ENCODE data around the gene JDP2.

The JDP2 gene

DNA sequence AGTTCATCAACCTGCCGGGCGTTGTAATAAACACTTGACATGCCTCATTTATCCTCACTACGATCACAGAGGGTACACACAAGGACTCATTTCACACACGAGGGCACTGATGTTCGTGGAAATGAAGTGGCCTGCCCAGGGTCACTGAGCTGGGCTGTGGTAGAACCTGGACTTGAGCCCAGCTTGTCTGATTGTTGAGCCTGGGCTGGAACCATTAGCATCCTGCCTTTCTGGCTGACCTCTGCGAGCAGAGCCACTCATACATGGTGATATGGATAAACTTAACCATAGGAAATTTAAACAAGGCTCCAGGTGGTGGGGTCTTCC is 16.6 kb upstream of the JDP2 start:
- DNase-seq = no peak

DNA sequence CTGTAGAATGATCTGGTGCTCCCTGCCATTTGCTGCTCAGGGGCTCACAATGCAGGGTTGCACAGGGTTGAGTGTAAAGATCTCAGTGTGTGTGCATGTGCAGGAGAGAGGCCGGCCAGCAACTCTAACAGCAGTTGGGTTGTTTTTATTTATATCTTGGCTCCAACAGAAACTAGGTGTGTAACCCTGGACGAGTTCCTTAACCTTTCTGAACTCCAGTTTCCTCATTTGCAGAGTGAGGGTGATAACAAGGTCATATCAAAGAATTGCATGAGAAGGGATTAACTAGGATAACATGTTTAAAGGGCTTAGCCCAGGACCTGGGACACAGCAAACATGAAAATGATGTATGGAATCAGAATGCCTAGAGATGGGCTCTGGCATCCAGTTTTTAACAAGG is 14.8 kb upstream of the JDP2 start:
- no peak for DNase-seq

DNA sequence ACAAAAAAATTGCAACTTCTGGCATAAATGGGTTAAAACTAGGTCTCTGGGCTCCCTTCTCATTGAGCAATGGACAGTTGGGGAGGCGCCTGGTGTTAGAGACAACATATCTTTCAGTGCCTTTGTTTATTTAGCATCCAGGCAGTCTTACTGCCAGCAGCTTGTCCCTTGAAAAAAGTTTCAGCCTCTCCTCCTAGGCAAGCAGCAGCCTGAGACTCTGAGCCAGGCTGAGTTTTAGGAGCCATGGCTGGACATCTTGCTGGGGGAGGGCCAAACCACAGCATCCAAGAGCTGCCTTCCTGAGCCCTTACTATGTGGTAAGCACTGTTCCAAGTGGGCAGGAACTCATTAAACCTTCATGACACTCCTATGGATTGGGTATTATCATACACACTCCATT is 10.1 kb upstream of the JDP2 start:
- DNase-seq = no peak

DNA sequence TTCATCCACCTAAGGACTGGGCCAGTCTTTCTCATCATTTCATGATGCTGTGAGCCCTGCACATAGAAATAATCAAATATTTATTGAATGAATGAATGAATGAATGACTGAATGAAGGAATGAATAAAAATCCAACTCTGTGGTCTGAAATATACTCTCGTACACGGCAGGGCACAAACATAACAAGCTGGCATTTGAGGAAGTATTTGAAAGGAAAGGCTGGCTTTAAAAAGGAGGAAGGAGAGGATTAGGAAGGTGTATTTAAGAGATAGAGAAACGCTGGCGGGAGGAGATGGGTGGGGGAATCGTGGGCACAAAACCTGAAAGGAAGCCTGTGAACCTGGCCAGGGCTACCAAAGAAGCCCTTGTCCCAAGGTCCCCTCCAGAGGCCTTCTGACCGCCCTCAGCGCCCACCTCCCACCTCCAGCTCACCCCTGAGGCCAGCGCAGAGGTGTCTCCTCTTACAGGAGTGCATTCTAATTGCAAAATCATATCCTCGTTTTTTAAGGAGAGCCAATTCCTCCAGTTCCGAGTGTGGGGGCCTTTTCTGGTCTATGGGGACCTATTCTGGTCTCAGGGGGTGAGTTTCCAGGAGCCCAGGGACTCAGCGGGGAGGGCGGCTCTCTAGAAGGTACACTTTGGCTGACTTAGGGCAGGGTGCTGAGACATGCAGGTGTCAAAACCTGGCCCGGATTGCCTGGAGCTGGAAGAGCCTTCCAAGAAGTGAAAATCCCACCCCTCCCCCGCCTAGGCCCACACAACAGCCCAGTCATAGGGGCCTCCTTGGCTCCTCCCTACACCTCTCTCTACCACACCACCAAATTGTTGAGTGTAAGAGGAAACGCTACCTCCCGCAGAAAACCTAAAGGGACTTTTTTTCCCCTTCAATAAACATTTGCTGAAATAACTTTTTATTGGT is 8.7 kb upstream of the JDP2 start:
- DNase-seq = no peak

DNA sequence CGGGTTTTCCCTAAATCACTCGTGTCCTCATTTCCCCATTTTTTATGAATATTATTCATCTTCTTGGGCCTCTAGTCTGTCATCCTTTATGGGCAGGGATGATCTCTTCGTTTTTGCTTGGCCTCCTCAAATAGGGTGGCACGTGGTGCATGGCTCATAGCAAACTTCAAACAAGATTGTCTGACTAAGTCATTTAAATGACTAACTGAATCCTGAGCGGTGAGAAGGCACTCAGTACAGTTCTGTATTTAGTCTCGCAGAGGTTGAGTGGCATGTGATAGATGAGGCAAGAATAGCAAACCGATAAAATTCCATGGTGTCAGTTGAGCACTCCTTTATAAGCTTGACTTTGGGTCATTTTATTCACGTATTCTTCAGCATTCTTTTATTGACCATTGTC is 5.7 kb upstream of the JDP2 start:
- no peak for DNase-seq

DNA sequence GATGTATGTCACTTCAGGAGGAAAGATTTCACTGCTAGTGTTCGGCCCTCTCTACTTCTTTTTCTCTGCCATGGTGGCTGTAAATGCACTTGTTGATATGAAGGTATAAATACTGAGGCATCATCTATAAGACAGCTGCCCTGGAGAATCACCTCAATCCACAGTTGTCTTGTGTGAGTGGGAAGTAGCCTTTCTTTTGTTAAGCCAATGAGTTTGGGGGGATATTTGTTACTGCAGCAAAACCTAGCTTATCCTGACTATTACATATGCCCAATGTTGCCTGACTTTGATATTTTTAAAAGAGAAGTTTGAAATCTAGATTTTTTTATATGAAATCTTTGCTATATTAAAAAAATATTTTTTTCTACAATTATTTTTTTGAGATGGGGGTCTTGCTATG is 3.3 kb upstream of the JDP2 start:
- DNase-seq = no peak

DNA sequence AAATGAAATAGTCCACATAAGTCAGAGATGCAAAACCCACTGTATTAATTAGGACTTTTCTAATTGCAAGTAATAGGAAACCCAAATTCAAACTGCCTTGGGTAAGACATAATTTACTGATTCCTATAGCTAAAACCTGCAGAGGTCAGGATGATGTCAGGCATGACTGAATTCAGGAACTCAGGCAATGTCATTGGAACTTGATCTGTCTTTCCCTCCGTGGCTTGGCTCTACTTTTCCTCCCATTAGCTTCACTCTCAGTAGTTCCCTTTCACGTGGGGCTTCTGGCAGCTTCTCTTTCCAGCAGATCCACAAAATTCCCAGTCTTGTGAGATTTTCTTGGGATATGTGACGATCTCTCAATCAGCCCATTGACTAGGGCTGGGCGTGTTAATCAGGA is 2.4 kb upstream of the JDP2 start:
- no peak for DNase-seq

DNA sequence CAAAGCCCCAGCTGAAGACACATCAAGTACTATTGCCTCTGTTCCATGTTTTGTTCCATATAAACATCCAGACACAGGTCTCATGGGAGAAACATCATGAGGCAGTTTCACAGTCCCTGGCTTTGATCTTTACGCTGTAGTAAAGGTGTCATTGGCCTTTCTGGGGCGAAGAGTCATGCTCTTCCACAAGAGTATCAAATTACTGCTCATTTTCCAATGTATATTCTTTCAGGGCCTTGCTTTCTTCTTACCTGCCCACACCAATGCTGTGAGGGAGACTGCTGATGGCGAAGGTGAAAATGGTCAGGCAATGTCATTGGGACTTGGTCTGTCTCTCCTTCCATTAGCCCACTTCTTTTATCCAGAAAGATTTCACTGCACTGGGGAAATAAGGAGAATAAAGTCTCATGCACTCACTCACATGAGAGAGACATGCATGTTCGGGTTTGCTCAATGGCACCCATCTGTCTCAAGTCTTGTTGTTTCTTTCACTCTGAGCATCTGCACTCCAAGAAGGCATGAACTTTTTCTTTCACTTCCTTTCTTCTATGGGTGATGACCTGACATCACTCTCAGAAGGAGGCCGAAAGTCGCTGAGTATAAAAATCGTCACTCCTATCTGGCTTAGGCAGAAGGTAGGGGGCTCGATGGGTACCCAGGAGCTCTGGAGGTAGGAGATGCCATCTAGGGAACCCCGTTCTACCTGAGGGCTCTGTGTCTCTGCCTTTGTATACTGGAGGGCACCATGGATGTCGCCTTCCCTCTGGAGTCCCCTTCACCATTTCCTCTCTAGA is 1.3 kb upstream of the JDP2 start:
- no peak for DNase-seq

DNA sequence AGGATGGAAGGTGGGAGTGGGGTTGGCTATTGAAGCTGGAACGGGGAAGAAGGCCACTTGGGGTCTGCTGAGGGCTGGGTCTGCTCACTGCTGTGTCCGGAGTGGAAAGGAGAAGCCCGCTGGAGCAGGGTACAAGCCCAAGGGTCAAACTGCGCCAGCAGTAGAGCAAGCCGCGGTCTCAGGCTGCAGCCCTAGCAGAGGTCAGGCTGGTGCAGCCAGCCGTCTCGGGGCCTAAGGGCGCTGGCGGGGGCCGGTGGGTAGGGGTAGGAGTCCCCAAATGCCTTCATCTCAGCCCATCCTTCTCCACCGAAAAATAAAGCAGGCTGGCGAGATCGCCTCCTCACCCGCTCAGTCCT is 718 bp upstream of the JDP2 start:
- no peak for DNase-seq

DNA sequence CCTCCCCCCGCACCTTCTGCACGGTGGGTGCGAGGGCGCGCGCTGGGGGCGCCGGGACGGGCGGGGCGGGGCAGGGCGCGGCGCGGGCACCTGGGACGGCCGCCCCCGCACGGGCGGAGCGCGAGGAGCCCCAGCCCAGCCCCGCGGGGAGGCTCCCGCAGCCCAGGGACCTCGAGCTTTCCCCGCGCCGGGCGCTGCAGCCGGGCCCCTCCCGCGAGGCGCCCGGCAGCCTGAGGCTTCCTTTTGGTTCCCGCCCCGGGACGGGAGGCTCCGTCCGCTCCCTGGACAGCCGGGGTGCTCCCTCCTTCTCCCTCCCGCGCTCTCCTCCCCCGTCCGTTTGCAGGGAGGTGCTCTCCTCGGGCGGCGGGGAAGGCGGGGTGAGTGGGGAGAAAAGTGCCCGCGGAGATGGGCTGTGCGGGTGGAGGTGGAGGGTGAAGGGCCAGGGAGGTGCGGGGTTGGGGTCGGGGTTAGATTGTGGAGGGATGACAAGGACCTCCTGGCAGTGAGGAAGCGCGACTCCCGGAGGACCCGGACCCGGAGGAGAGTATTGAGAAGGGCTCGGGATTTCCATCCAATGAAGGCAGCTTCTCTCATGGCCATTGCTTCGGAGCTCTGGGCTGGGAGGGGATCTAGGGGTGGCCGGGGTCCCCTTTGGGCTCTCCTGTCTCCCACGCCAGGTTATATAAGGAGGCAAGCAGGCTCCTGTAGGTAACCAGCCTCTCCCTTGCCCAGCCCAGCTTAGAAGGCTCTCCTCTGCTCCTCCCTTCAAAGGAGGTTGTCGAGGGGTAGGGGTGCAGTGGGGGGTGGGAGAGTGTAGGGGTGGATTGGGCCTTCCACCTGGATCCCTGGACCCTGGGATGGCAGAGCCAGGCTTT is 645 bp downstream of the JDP2 start:
- DNase-seq = no peak

DNA sequence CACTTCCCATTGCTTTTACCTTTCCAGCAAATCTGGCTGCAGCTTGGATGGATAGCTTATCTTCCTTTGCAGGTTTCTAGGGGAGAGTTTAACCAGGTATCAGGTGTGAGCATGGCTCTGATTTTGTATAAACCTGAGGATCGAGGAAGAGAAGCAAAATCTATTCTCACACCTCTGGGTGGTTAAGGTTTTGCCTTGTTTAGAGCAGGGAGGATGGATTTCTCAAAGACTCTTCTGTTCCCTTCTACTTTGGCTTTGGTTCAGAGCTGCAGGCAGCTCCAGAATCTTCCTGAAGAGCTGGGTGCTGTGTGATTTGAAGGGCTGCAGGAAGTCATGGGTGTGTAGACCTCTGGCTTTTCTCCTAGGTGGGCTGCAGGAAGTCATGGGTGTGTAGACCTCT is 1.7 kb downstream of the JDP2 start:
- DNase-seq = no peak

DNA sequence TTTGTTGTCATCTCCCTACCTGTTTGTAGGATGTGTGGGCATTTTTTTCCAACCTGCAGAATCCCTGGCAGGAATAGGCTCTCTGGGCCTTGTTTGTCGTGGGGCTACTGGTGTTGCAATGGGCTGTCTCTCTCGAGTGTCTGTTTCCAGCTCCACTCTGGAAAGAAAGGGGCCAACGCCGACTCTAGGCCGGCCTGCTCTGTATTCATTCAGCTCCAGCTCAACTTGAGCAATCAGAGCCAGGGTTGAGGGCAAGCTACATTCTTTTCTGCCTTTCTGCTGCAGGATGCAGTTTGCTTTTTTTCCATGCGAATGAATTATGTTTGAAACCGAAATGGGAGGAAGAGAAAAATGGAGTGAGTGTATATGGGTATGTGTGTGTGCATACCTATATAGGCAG is 2.3 kb downstream of the JDP2 start:
- DNase-seq = no peak

DNA sequence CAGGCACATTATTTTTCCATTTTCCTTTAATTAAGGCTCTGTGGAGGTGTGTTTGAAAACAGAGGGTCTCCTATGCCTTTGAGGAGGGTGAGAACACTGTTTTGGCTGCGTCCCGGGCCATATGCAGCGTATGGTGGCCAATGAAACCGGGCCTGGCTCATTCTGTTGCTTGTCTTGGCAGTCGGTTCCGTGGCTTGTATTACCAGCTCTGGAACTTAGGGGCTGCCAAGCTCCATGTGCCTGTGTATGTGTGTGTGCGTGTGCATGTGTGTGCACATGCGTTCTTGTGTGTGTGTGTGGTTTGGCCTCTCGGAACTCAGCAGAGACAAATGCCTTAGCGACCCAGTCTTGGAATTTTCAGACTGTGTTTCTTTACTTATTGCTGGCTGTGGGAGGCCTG is 2.7 kb downstream of the JDP2 start:
- DNase-seq = no peak

DNA sequence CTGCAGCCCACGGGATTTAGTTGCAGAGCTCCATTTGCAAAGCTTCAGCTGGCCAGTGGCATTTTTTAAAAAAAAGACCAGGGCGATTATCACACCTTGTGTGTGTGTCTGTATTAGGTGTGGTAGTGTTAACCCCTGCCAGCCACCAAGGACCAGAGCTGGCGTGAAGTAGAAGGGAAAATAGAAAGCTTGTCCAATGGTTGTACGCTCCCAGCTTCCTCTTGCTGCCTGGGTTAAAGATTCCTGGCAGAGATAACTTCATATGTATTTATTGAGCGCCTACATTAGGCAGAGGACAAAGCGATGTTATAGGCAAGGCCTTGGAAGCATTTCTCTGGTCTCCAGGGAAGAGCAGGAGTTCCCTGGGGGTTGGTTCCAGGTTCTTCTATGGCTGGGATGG is 3.2 kb downstream of the JDP2 start:
- no peak for DNase-seq

DNA sequence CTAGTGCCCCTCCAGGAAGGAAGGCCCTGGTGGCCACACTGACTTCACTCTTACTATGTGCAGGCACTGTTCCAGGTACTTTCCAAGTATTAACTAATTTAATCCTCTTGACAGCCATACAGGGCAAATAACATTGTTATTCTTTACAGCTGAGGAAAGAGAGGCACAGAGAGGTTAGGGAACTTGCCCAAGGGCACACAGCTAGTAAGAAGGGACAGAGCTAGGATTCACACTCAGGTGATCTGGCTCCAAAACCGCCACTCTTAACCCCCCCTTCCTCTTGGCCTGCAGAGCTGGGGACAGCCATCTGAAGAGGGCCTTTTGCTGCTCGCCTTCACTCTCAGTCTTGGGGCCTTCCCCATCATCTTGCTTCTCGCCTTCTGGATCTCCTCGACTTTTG is 4.0 kb downstream of the JDP2 start:
- no peak for DNase-seq

DNA sequence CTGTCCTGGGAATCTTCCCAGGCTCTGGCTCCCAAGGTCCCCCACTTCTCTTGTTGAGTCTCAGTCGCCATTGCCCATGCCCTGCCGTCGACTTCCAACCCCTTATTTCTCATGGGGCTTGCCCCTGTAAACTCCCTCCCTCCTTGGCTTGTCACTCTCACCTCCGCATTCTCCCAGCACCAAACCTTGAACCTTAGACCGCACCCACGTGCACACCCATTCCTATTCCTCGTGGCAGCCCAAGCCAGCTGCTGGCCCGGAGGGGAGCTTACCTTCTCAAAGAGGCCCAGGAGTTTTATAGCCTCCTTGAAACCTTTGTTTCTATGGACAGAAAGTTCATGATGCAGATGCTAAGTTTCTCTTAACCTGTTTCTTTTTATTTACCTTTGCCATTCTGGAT is 4.6 kb downstream of the JDP2 start:
- DNase-seq = no peak

DNA sequence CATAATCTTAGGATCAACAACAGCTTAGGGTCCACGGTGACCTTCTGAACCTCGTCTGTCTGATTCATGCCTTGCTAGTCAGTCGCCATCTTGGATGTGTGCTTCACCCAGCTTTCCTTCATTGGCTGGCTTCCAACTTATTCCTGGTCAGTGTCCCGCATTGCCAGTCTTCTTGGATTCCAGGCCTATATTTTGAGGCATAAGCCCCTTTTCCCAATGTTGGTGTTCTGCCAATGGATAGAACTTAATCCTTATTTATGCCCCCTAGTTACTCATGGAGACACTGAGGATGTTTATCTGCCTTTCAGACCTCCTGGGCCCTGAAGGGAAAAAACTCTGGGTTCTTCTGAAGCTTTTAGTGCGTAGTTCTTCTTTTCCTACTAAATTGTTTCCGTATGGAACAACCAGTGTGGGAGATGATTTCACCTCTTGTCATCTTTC is 5.8 kb downstream of the JDP2 start:
- DNase-seq = no peak

DNA sequence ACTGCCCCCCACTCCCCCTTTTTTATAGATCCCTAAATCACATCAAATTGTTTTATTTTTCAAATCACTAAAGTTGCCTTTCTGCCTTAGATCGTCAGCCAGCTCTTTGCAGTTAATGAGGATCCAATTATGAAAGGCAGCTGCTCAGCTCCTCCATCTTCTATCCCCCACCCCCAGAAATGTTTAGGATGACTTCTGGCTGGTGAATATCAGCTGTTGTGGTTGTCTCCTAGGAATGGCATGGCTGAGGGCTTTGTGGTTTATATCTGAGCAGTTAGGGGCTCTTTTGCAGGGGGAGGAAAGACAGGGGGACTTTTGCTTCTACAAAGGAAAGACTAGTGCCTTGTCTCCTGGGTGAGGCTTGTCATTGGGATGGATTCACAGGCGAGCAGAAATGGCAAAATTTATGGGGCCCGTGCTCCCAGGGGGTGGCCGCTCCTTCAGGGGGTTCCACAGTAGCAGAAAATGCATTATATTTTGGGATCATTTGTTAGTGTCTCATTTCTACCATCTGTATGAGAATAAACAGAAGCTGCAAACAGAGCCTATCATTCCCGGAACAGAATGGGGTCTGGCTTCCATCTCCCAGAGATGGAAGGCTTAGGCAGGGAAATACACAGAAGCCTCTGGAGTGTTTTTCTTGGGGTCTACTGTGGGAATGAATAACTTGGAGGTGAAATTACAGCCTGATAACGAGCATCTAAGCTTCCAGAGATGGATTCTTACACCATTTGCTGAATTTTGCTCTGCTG is 6.5 kb downstream of the JDP2 start:
- no peak for DNase-seq

DNA sequence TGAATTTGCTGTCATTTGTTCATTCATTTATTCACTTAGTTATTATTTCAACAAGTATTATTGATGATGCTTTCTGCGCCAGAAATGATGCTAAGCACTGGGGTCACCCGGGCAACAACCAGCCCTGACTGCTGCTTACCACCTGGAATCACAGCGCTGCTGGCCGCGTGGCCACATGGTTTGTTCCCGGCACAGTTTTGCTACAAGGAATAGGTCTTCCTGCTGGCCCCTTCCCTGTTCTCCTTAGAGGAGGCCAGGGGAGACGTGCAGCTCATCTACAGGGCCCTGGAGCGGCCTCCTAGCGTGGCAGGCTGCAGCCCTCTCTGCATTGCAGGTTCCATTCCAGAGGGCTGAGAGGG is 7.0 kb downstream of the JDP2 start:
- no peak for DNase-seq

DNA sequence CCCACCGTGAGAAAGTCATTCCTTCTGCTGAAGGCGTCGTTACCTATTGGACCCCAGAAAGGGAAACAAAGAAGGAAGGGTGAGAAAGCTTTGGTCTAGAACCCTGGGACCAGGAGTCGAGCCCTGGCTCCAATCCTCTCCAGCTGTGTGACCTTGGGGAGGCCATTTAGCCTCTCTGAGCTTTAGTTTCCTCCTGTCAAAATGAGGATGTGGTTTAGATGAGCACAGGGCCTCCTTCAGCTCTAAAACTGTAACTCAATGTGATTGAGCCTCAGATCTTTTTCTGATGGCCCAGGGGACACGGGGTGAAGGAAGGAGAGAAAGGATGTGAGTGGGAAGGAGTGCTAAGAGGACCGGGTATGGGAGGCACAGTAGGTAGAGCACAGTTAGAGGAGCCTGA is 7.7 kb downstream of the JDP2 start:
- no peak for DNase-seq

DNA sequence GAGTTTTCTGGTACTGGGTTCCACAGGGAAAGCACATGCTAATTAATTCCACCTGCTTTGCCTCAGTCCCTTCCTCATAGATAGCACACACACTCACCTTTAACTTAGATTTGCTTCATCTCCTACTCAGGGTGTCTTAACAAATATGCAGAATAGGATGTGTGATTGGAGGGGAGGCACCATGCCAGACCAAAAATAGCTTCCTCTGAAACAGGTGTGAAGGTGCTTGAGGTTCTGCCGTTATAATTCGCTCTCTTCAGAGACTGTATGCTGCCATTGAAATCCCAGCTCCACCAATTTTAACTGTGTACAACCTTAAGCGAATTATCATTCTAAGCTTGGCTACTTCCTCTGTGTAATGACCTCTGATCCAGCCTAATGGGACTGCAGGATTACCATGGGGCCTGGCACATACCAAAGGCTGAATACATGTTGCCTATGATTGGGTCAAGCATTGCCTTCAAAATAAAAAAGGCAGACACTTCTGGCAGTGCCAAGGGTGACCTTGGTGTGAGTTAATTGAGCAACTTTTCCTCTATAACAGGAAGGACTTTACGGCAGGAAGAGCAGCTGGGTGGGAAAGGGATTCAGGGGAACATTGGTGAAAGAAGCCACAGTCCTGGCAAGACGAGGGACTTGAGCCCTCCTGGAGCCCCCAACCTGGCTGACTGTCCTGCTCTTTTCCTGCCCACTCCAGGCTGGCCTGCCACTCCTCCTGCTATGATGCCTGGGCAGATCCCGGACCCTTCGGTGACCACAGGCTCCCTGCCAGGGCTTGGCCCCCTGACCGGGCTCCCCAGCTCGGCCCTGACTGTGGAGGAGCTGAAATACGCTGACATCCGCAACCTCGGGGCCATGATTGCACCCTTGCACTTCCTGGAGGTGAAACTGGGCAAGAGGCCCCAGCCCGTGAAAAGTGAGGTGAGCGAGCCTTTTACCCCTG is 9.7 kb downstream of the JDP2 start:
- DNase-seq = no peak
